BJ (cell line): Measurements from ENCODE around the gene DLG1. TPM values are rescaled to one million over a fixed set of nuclear protein-coding genes. Genes with fewer than 3 reads are reported as not detected.

Experiments
- CTCF ChIA-PET: fragments of 350-600 bp; formaldehyde crosslinking; extraction: SDS; loops from one replicate; lab custom pipeline; 2021; ENCODE audit warnings: antibody characterized with exemption, inconsistent platforms; lab: Yijun Ruan, JAX
- POLR2A ChIA-PET: fragments of 300-600 bp; sonication (Branson Sonifier 250); formaldehyde crosslinking; extraction: SDS; loops from one replicate; lab custom pipeline; 2021; ENCODE audit warnings: antibody characterized with exemption; lab: Charles Lee
- DNase-seq: peaks from one replicate; pipeline ENCODE4 v3.0.0-alpha.2; 2011; ENCODE audit warnings: low read depth
- H3K27me3 ChIP-seq: 2 replicates; pipeline ENCODE4 v1.6.0; 2011; ENCODE audit warnings: low read length; ENCODE audit not compliant: control insufficient read depth, insufficient read depth
- H3K36me3 ChIP-seq: 2 replicates; pipeline ENCODE4 v1.5.1; 2011; ENCODE audit warnings: low read length; ENCODE audit not compliant: control insufficient read depth, insufficient read depth
- H3K4me3 ChIP-seq: 2 replicates; pipeline ENCODE4 v1.5.1; 2011; ENCODE audit warnings: low read depth, mild to moderate bottlenecking, control low read depth, low read length
- polyA plus RNA-seq: library from polyadenylated mRNA; depleted of rRNA; stranded (reverse); fragments of >200 nt; gene quantifications from 2 replicates; pipeline ENCODE4 v1.2.3, GENCODE V29; 2011
- TF ChIP-seq, protein P1 (sequence below): IDR thresholded peaks from 2 replicates; pipeline ENCODE4 v1.5.1; 2011; ENCODE audit warnings: low read depth, mild to moderate bottlenecking, control low read depth, inconsistent platforms, low read length, moderate library complexity; ENCODE audit not compliant: insufficient read depth

DLG1 gene
- polyA plus RNA-seq, 1 experiment = 40.4 TPM

DNA sequence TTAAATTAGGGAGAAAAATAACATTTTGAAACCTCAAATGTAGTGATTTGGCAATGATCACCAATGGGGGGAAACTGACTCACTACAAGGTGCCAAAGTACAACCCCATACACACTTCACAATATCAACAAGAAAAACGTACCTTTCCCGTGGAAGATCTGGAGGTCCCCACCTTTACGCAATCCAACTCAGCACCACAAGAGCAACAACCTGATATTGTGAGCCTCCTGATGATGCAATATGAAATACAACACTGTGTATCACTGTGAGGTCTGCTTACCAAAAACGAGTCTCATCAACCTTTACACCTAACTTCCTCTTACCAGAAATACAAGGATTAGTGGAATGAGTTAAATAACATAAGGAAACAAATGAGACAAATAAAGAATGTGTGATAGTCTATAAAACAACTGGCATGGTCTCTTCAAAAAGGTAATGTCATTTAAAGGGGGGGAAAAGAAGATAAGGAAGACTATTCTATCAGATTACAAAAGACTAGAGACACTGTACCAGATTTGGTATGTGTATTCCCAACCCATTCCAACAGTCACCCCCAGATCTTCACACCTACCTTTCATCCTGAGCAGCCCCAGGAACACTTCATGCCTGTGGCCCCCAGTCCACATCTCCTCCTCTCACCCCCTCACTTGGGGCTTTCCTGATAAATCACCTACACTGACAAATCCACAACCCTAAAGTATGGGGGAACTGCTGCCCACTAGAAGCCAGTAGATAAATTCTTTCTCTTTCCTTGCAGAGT lies 27.7 kb downstream of the DLG1 start:
- Histone ChIP-seq H3K36me3 (peaks cover 1% of the 10 kb centered on the region; the same call in 1 of the 2 replicates), H3K27me3 (no peaks in the 10 kb centered on the region), H3K4me3 (no peak overlapping the region)
- CTCF ChIA-PET = no interaction called here
- TF ChIP-seq, protein P1, sequence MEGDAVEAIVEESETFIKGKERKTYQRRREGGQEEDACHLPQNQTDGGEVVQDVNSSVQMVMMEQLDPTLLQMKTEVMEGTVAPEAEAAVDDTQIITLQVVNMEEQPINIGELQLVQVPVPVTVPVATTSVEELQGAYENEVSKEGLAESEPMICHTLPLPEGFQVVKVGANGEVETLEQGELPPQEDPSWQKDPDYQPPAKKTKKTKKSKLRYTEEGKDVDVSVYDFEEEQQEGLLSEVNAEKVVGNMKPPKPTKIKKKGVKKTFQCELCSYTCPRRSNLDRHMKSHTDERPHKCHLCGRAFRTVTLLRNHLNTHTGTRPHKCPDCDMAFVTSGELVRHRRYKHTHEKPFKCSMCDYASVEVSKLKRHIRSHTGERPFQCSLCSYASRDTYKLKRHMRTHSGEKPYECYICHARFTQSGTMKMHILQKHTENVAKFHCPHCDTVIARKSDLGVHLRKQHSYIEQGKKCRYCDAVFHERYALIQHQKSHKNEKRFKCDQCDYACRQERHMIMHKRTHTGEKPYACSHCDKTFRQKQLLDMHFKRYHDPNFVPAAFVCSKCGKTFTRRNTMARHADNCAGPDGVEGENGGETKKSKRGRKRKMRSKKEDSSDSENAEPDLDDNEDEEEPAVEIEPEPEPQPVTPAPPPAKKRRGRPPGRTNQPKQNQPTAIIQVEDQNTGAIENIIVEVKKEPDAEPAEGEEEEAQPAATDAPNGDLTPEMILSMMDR = no peak
- POLR2A ChIA-PET = no interaction called here
- DNase-seq = no peak

DNA sequence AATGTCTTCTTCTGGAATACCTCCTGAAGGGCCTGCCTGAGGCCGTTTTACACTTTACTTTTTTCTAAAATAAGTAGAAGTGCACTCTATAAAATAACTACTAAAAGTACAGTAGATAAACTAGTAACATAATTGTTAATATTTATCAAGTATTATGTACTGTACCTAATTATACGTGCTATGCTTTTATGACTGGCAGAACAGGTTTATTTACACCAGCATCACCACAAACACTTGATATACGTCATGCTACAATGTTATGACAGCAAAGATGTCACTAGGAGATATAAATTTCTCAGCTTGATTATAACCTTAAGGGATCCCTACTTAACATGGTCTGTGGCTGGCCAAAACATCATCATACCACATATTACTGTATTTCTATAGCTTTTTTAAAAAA lies 29.4 kb downstream of the DLG1 start:
- Histone ChIP-seq H3K27me3 (no peaks in the 10 kb centered on the region), H3K4me3 (no peak overlapping the region), H3K36me3 (no peaks in the 10 kb centered on the region)
- no peak for DNase-seq
- CTCF ChIA-PET = interaction anchor here (5.3 kb wide), 1 partner anchor 12 kb away, joined by 33 read pairs; no protein-coding TSS in a partner anchor
- TF ChIP-seq, protein P1 = no peak
- POLR2A ChIA-PET = interaction anchor here (0.6 to 1.1 kb wide), 2 partner anchors 109 to 841 kb away, joined by 4 to 6 read pairs; no protein-coding TSS in a partner anchor

DNA sequence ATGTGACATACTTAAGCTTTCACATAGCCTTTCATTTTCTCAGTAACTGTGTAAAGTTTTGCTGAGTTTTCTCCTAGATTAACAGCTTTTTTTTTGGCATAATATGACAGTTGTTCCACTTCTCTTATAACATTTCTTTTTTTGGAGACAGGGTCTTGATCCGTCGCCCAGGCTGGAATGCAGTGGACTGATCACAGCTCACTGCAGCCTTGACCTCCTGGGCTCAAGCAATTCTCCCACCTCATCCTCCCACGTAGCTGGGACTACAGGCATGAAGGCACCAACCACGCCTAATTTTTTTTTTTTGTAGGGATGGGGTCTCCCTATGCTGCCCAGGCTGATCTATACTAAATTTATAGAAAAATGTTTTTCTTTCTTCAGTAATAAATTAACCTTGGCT lies 30.1 kb downstream of the DLG1 start:
- ChIA-PET CTCF (interaction anchor here (5.3 kb wide), 1 partner anchor 12 kb away, joined by 33 read pairs; no protein-coding TSS in a partner anchor), POLR2A (interaction anchor here (0.6 to 1.1 kb wide), 2 partner anchors 41 to 110 kb away, joined by 4 read pairs; no protein-coding TSS in a partner anchor)
- H3K4me3 ChIP-seq = no peak overlapping the region
- no peaks in the 10 kb centered on the region for H3K27me3 ChIP-seq
- H3K36me3 ChIP-seq = no peaks in the 10 kb centered on the region; the same call in 1 of the 2 replicates
- TF ChIP-seq, protein P1 = no peak
- no peak for DNase-seq

DNA sequence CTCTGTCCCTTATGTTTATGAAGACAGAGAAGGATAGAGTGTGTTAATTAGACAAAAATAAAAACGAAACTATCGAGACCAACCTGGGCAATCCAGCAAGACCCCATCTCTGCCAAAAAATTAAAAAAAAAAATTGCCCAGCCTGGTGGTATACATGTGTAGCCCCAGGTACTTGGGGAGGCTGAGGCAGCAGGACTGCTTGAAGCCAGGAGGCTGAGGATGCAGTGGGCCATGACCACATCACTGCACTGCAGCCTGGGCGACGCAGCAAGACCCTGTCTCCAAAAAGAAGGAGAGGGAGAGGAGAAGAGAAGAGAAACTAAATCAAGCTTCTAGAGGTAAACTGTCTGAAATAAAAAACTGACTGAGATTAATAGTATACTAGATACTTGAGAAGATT lies 32.1 kb downstream of the DLG1 start:
- no peaks in the 10 kb centered on the region; the same call in 1 of the 2 replicates for H3K36me3 ChIP-seq

DNA sequence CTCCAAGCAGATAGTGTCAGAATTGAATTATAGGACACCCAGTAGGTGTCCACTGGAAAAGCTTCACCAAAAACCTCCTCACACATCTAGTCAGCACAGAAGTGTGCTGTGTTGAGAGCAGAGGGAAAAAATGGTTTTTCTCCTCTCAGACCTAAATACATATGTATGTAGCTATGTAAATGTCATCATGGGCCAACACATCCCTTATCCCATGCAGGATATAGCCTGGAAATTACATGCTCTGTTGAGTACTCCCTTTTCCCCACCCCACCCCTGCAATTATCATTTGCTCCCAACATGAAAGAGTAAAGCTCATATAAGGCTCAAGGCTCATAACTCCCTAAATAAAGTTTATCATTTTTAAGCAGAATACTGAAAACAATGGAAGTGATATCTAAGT lies 35.7 kb downstream of the DLG1 start:
- H3K4me3 ChIP-seq = no peak overlapping the region
- ChIA-PET CTCF (interaction anchor here (1.5 to 1.7 kb wide), 2 partner anchors 12 to 247 kb away, joined by 3 to 5 read pairs; no protein-coding TSS in a partner anchor), POLR2A (no interaction called here)
- DNase-seq = no peak
- H3K27me3 ChIP-seq = no peaks in the 10 kb centered on the region
- TF ChIP-seq, protein P1 = no peak
- no peaks in the 10 kb centered on the region; the same call in 1 of the 2 replicates for H3K36me3 ChIP-seq

More for the DNA sequence above, 32.1 kb downstream of the DLG1 start:
- TF ChIP-seq, protein P1 = no peak
- Histone ChIP-seq H3K4me3 (no peak overlapping the region), H3K27me3 (no peaks in the 10 kb centered on the region)
- ChIA-PET POLR2A (no interaction called here), CTCF (interaction anchor here (1.7 to 5.3 kb wide), 2 partner anchors 10 to 23 kb away, joined by 3 to 33 read pairs; no protein-coding TSS in a partner anchor)
- DNase-seq = no peak
